SU-DHL-6 (cell line): ENCODE results near the gene ROR1.

Experiments
- H2AFZ ChIP-seq: fragments of 200-600 bp; sonication (generic); 2 replicates; pipeline ENCODE4 v1.6.1; 2014; ENCODE audit warnings: low read depth, mild to moderate bottlenecking, moderate library complexity, mixed read lengths, antibody characterized with exemption, low read length; ENCODE audit not compliant: severe bottlenecking
- H3F3A ChIP-seq: fragments of 200-600 bp; shearing (Covaris generic); 2 replicates; pipeline ENCODE4 v1.6.0; 2016; ENCODE audit warnings: antibody characterized with exemption, mild to moderate bottlenecking; ENCODE audit not compliant: insufficient read depth
- H3K27ac ChIP-seq: fragments of 200-600 bp; sonication (generic); 2 replicates; pipeline ENCODE4 v1.5.1; 2016; ENCODE audit warnings: low read depth, mild to moderate bottlenecking, low read length, moderate library complexity, mixed read lengths
- H3K27me3 ChIP-seq: fragments of 200-600 bp; sonication (generic), shearing (Covaris generic); 2 replicates; pipeline ENCODE4 v1.6.0; 2014; ENCODE audit warnings: mild to moderate bottlenecking, low read length
- H3K36me3 ChIP-seq: fragments of 200-600 bp; sonication (generic); 2 replicates; pipeline ENCODE4 v1.6.1; 2014; ENCODE audit warnings: mild to moderate bottlenecking, low read length, mixed read lengths
- H3K4me2 ChIP-seq: fragments of 300-600, 200-600 bp; shearing (Covaris generic), sonication (generic); 2 replicates; pipeline ENCODE4 v1.6.0; 2014; ENCODE audit warnings: low read length, low read depth, mild to moderate bottlenecking; ENCODE audit not compliant: poor library complexity, severe bottlenecking
- H3K4me3 ChIP-seq: fragments of 200-600 bp; sonication (generic); 2 replicates; pipeline ENCODE4 v1.5.1; 2014; ENCODE audit warnings: antibody characterized with exemption, low read length, mild to moderate bottlenecking, mixed read lengths; ENCODE audit not compliant: insufficient read depth, poor library complexity, severe bottlenecking
- H3K79me2 ChIP-seq: fragments of 200-600 bp; sonication (generic); 2 replicates; pipeline ENCODE4 v1.6.1; 2014; ENCODE audit warnings: mild to moderate bottlenecking, low read length, moderate library complexity; ENCODE audit not compliant: insufficient read depth
- H3K9ac ChIP-seq: fragments of 200-600 bp; sonication (generic); 2 replicates; pipeline ENCODE4 v1.7.0; 2014; ENCODE audit warnings: mild to moderate bottlenecking, low read length
- H3K9me2 ChIP-seq: fragments of 200-600 bp; sonication (generic); replicated peaks from 2 replicates; pipeline ENCODE4 v1.6.1; 2014; ENCODE audit warnings: low read length; ENCODE audit not compliant: insufficient read depth
- H3K9me3 ChIP-seq: fragments of 200-600 bp; sonication (generic); 2 replicates; pipeline ENCODE4 v1.6.1; 2014; ENCODE audit warnings: low read length, mixed read lengths; ENCODE audit not compliant: insufficient read depth
- H4K20me1 ChIP-seq: fragments of 200-600 bp; sonication (generic); 2 replicates; pipeline ENCODE4 v1.6.1; 2014; ENCODE audit warnings: low read depth, mild to moderate bottlenecking, antibody characterized with exemption, low read length, moderate library complexity, mixed read lengths
- CTCF ChIP-seq: fragments of 200-600 bp; sonication (generic); IDR thresholded peaks from one replicate; pipeline ENCODE4 v1.5.1; 2017; ENCODE audit warnings: antibody characterized with exemption, mild to moderate bottlenecking, low read length, moderate library complexity; ENCODE audit not compliant: insufficient read depth, poor library complexity, severe bottlenecking
- EZH2phosphoT487 ChIP-seq: fragments of 200-600 bp; sonication (generic), shearing (Covaris generic); conservative IDR thresholded peaks from 2 replicates; pipeline ENCODE4 v1.6.1; 2018; ENCODE audit warnings: mild to moderate bottlenecking, antibody characterized with exemption, low read length, moderate library complexity, mixed read lengths

ROR1 gene

GRCh38 chr1:63883494-63884235 is 109.8 kb downstream of the ROR1 start:
- Histone ChIP-seq H3K9me2 (no peaks in the 10 kb centered on the region), H3K79me2 (no peaks in the 10 kb centered on the region), H2AFZ (no peak overlapping the region), H3K9ac (no peak overlapping the region), H3K4me3 (no peak overlapping the region), H3K9me3 (no peaks in the 10 kb centered on the region), H3K36me3 (no peaks in the 10 kb centered on the region), H3F3A (no peaks in the 10 kb centered on the region), H4K20me1 (no peaks in the 10 kb centered on the region), H3K4me2 (no peak overlapping the region), H3K27ac (no peak overlapping the region), H3K27me3 (no peaks in the 10 kb centered on the region)
- no peak for TF ChIP-seq CTCF
- TF ChIP-seq EZH2phosphoT487: no peak

GRCh38 chr1:63884486-63884885 is 110.7 kb downstream of the ROR1 start:
- TF ChIP-seq EZH2phosphoT487 (no peak), CTCF (no peak)

GRCh38 chr1:63885899-63886298 is 112.1 kb downstream of the ROR1 start:
- H3K79me2 ChIP-seq: no peaks in the 10 kb centered on the region
- no peaks in the 10 kb centered on the region for H3K36me3 ChIP-seq
- H4K20me1 ChIP-seq: no peaks in the 10 kb centered on the region
- H3K9me3 ChIP-seq: no peaks in the 10 kb centered on the region
- no peak overlapping the region for H3K27ac ChIP-seq
- no peaks in the 10 kb centered on the region for H3F3A ChIP-seq
- H3K9ac ChIP-seq: no peak overlapping the region
- H2AFZ ChIP-seq: no peak overlapping the region
- no peaks in the 10 kb centered on the region for H3K9me2 ChIP-seq
- TF ChIP-seq EZH2phosphoT487 (no peak), CTCF (no peak)
- no peak overlapping the region for H3K4me3 ChIP-seq
- H3K4me2 ChIP-seq: no peak overlapping the region
- H3K27me3 ChIP-seq: no peaks in the 10 kb centered on the region

More at GRCh38 chr1:63884486-63884885, 110.7 kb downstream of the ROR1 start:
- H4K20me1 ChIP-seq: no peaks in the 10 kb centered on the region
- H3K27ac ChIP-seq: no peak overlapping the region
- no peak overlapping the region for H3K9ac ChIP-seq
- H3K27me3 ChIP-seq: no peaks in the 10 kb centered on the region
- no peaks in the 10 kb centered on the region for H3K79me2 ChIP-seq
- H3K9me3 ChIP-seq: no peaks in the 10 kb centered on the region
- no peak overlapping the region for H3K4me3 ChIP-seq
- no peak overlapping the region for H2AFZ ChIP-seq
- no peaks in the 10 kb centered on the region for H3F3A ChIP-seq
- no peak overlapping the region for H3K4me2 ChIP-seq
- H3K36me3 ChIP-seq: no peaks in the 10 kb centered on the region
- H3K9me2 ChIP-seq: no peaks in the 10 kb centered on the region
